ENCODE data around the gene PKP2. TPM values are rescaled to one million over a fixed set of nuclear protein-coding genes. Genes with fewer than 3 reads are reported as not detected.

PKP2 gene
- total and polyA plus RNA-seq, 2 of the 13 experiments (the other 11 are each of a cell fraction or from before 2014, with no cell fraction given) = 15.1 to 25.3 TPM

- TF ChIP-seq, protein P1, sequence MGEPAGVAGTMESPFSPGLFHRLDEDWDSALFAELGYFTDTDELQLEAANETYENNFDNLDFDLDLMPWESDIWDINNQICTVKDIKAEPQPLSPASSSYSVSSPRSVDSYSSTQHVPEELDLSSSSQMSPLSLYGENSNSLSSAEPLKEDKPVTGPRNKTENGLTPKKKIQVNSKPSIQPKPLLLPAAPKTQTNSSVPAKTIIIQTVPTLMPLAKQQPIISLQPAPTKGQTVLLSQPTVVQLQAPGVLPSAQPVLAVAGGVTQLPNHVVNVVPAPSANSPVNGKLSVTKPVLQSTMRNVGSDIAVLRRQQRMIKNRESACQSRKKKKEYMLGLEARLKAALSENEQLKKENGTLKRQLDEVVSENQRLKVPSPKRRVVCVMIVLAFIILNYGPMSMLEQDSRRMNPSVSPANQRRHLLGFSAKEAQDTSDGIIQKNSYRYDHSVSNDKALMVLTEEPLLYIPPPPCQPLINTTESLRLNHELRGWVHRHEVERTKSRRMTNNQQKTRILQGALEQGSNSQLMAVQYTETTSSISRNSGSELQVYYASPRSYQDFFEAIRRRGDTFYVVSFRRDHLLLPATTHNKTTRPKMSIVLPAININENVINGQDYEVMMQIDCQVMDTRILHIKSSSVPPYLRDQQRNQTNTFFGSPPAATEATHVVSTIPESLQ (CRISPR knock-in tag; conservative IDR thresholded peaks at IDR 0.05) = 0 out of 2 replicates have a peak, but pooled peaks have one; percentile 56
- TF ChIP-seq TEAD3 (CRISPR knock-in tag; optimal IDR thresholded peaks at IDR 0.05; ENCODE audit: borderline replicate concordance) (peak; percentile 55), NR3C1 (CRISPR knock-in tag; IDR thresholded peaks at IDR 0.05) (no peak), CHD2 (IDR thresholded peaks at IDR 0.05; ENCODE audit: low read depth, low read length) (no peak), NFKB2 (CRISPR knock-in tag; IDR thresholded peaks at IDR 0.05; ENCODE audit: borderline replicate concordance) (no peak), DNMT1 (CRISPR knock-in tag; IDR thresholded peaks at IDR 0.05) (no peak), TAF15 (IDR thresholded peaks at IDR 0.05; ENCODE audit: low read depth, low read length, poor library complexity, severe bottlenecking) (no peak), ZGPAT (CRISPR knock-in tag; IDR thresholded peaks at IDR 0.05) (peak; percentile 67), UBTF (CRISPR knock-in tag; IDR thresholded peaks at IDR 0.05) (peak; percentile 30; the same call in 1 of the 2 replicates), ATF1 (CRISPR knock-in tag; IDR thresholded peaks at IDR 0.05) (peak; percentile 81), NFAT5 (CRISPR knock-in tag; IDR thresholded peaks at IDR 0.05) (no peak)
- TF ChIP-seq, protein P2, sequence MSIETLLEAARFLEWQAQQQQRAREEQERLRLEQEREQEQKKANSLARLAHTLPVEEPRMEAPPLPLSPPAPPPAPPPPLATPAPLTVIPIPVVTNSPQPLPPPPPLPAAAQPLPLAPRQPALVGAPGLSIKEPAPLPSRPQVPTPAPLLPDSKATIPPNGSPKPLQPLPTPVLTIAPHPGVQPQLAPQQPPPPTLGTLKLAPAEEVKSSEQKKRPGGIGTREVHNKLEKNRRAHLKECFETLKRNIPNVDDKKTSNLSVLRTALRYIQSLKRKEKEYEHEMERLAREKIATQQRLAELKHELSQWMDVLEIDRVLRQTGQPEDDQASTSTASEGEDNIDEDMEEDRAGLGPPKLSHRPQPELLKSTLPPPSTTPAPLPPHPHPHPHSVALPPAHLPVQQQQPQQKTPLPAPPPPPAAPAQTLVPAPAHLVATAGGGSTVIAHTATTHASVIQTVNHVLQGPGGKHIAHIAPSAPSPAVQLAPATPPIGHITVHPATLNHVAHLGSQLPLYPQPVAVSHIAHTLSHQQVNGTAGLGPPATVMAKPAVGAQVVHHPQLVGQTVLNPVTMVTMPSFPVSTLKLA (IDR thresholded peaks at IDR 0.05) = no peak
- TF ChIP-seq, protein P3, sequence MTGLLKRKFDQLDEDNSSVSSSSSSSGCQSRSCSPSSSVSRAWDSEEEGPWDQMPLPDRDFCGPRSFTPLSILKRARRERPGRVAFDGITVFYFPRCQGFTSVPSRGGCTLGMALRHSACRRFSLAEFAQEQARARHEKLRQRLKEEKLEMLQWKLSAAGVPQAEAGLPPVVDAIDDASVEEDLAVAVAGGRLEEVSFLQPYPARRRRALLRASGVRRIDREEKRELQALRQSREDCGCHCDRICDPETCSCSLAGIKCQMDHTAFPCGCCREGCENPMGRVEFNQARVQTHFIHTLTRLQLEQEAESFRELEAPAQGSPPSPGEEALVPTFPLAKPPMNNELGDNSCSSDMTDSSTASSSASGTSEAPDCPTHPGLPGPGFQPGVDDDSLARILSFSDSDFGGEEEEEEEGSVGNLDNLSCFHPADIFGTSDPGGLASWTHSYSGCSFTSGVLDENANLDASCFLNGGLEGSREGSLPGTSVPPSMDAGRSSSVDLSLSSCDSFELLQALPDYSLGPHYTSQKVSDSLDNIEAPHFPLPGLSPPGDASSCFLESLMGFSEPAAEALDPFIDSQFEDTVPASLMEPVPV (CRISPR knock-in tag; IDR thresholded peaks at IDR 0.05) = peak; percentile 71; the same call in 1 of the 2 replicates
Observed at GRCh38 chr12:32755654-32756475, 140.7 kb downstream of the PKP2 start, which contains the start of gene YARS2 (continued).
